ENCODE measurements around the gene BRD3OS. TPM values are rescaled to one million over a fixed set of nuclear protein-coding genes. Genes with fewer than 3 reads are reported as not detected.

Gene BRD3OS
- total and polyA plus RNA-seq, 2 donors (not counting 3 experiments of a cell fraction or from before 2014, with no cell fraction given): 11.9 to 15.4 TPM

- CTCF ChIA-PET: no interaction called here
Measured at GRCh38 chr9:134058716-134059115, 33.4 kb downstream of the BRD3OS start.

GRCh38 chr9:134059188-134059641, 33.9 kb downstream of the BRD3OS start:
- no peak for TF ChIP-seq MYC (IDR thresholded peaks at IDR 0.05; ENCODE audit: low read depth, low read length)
- no peak for TF ChIP-seq CTCF (IDR thresholded peaks at IDR 0.05; ENCODE audit: extremely low read depth in 1 of 2, insufficient read depth in 1 of 2, low read depth in 1 of 2, low read length in 2 of 2)
- no peak for TF ChIP-seq EZH2 (IDR thresholded peaks at IDR 0.05; ENCODE audit: borderline replicate concordance, low read depth, low read length, severe bottlenecking)
- TF ChIP-seq POLR2A (IDR thresholded peaks at IDR 0.05; ENCODE audit: low read depth, low read length): no peak
- TF ChIP-seq JUN (IDR thresholded peaks at IDR 0.05; ENCODE audit: borderline replicate concordance, insufficient read depth, insufficient read length, low read depth): no peak
- no peak for TF ChIP-seq POLR2AphosphoS5 (IDR thresholded peaks at IDR 0.05; ENCODE audit: insufficient read depth, low read depth, low read length)
- TF ChIP-seq FOS (IDR thresholded peaks at IDR 0.05; ENCODE audit: borderline replicate concordance, insufficient read depth, low read length): no peak
- no peak for TF ChIP-seq MAX (IDR thresholded peaks at IDR 0.05; ENCODE audit: insufficient read depth, insufficient read length)
- TF ChIP-seq GATA2 (IDR thresholded peaks at IDR 0.05; ENCODE audit: insufficient read depth, insufficient read length, low read depth, low read length): no peak
- no peak for DNase-seq (ENCODE audit: low read depth, low spot score)
- BruUV-seq (replicated peaks): no TSS peak
- intact Hi-C loops (cut with micrococcal nuclease) (no loop called here), dilution Hi-C loops (cut with MboI; ENCODE audit: extremely low pct_ligation_motif_present, low sequenced_read_pairs) (no loop called here)
- peak overlapping the region; percentile 19 for H3K27ac ChIP-seq (ENCODE audit: insufficient read depth, low read depth, low read length)
- H3K4me3 ChIP-seq (replicated peaks in 1 of 3; ENCODE audit: insufficient read depth in 1 of 3, low read depth in 1 of 3, low read length in 3 of 3): no peak overlapping the region
- peaks cover 0 to 3% of the 10 kb centered on the region in 2 experiments for H3K36me3 ChIP-seq (ENCODE audit: control insufficient read depth in 2 of 2, extremely low read depth in 1 of 2, insufficient read depth in 2 of 2, low read length in 2 of 2)
- H3K9me1 ChIP-seq (replicated peaks; ENCODE audit: control insufficient read depth, extremely low read depth, insufficient read depth, low read length): no peaks in the 10 kb centered on the region
- no peak overlapping the region for H3K9ac ChIP-seq (replicated peaks; ENCODE audit: extremely low read depth, insufficient read depth, low read length)
- ChIA-PET POLR2A (no interaction called here), CTCF (no interaction called here)
- H4K20me1 ChIP-seq (replicated peaks; ENCODE audit: control insufficient read depth, extremely low read depth, insufficient read depth, low read length): no peaks in the 10 kb centered on the region
- no peak overlapping the region for H2AFZ ChIP-seq (ENCODE audit: low read depth, low read length)
- no peak for FAIRE-seq
- peak overlapping the region; percentile 26 for H3K4me2 ChIP-seq (ENCODE audit: insufficient read depth, low read length)
- H3K4me1 ChIP-seq (ENCODE audit: control insufficient read depth, extremely low read depth, insufficient read depth, low read length): peaks cover 8% of the 10 kb centered on the region
- H3K27me3 ChIP-seq (ENCODE audit: control insufficient read depth in 2 of 2, insufficient read depth in 2 of 2, low read length in 2 of 2): no peaks in the 10 kb centered on the region
- H3K79me2 ChIP-seq (ENCODE audit: control insufficient read depth, insufficient read depth, low read length): peaks cover 90% of the 10 kb centered on the region
- no peaks in the 10 kb centered on the region for H3K9me3 ChIP-seq (replicated peaks; ENCODE audit: control insufficient read depth, insufficient read depth, low read length)

More at GRCh38 chr9:134058716-134059115, 33.4 kb downstream of the BRD3OS start:
- H3K9me3 ChIP-seq (replicated peaks; ENCODE audit: control insufficient read depth, insufficient read depth, low read length): no peaks in the 10 kb centered on the region
- peaks cover 0 to 3% of the 10 kb centered on the region in 2 experiments for H3K36me3 ChIP-seq (ENCODE audit: control insufficient read depth in 2 of 2, extremely low read depth in 1 of 2, insufficient read depth in 2 of 2, low read length in 2 of 2)
- POLR2A ChIA-PET: no interaction called here
- FAIRE-seq (peak; percentile 66), DNase-seq (ENCODE audit: low read depth, low spot score) (peak; percentile 25)
- H3K27me3 ChIP-seq (ENCODE audit: control insufficient read depth in 2 of 2, insufficient read depth in 2 of 2, low read length in 2 of 2): no peaks in the 10 kb centered on the region
- intact Hi-C loops (cut with micrococcal nuclease): no loop called here
- TF ChIP-seq FOS (IDR thresholded peaks at IDR 0.05; ENCODE audit: borderline replicate concordance, insufficient read depth, low read length): peak; percentile 57
- TF ChIP-seq POLR2AphosphoS5 (IDR thresholded peaks at IDR 0.05; ENCODE audit: insufficient read depth, low read depth, low read length): peak; percentile 48
- TF ChIP-seq MAX (IDR thresholded peaks at IDR 0.05; ENCODE audit: insufficient read depth, insufficient read length): no peak
- TF ChIP-seq JUN (IDR thresholded peaks at IDR 0.05; ENCODE audit: borderline replicate concordance, insufficient read depth, insufficient read length, low read depth): peak; percentile 8
- peaks cover 88% of the 10 kb centered on the region for H3K79me2 ChIP-seq (ENCODE audit: control insufficient read depth, insufficient read depth, low read length)
- peaks cover 8% of the 10 kb centered on the region for H3K4me1 ChIP-seq (ENCODE audit: control insufficient read depth, extremely low read depth, insufficient read depth, low read length)
- H3K27ac ChIP-seq (ENCODE audit: insufficient read depth, low read depth, low read length): peak overlapping the region; percentile 19
- dilution Hi-C loops (cut with MboI; ENCODE audit: extremely low pct_ligation_motif_present, low sequenced_read_pairs): no loop called here
- no peak overlapping the region for H3K4me3 ChIP-seq (replicated peaks in 1 of 3; ENCODE audit: insufficient read depth in 1 of 3, low read depth in 1 of 3, low read length in 3 of 3)
- no TSS peak for BruUV-seq (replicated peaks)
- H3K9me1 ChIP-seq (replicated peaks; ENCODE audit: control insufficient read depth, extremely low read depth, insufficient read depth, low read length): no peaks in the 10 kb centered on the region
- no peak overlapping the region for H2AFZ ChIP-seq (ENCODE audit: low read depth, low read length)
- no peaks in the 10 kb centered on the region for H4K20me1 ChIP-seq (replicated peaks; ENCODE audit: control insufficient read depth, extremely low read depth, insufficient read depth, low read length)
- peak overlapping the region; percentile 26 for H3K4me2 ChIP-seq (ENCODE audit: insufficient read depth, low read length)
- H3K9ac ChIP-seq (replicated peaks; ENCODE audit: extremely low read depth, insufficient read depth, low read length): no peak overlapping the region
